ENCODE data around the gene CFAP206.

The CFAP206 gene

DNA sequence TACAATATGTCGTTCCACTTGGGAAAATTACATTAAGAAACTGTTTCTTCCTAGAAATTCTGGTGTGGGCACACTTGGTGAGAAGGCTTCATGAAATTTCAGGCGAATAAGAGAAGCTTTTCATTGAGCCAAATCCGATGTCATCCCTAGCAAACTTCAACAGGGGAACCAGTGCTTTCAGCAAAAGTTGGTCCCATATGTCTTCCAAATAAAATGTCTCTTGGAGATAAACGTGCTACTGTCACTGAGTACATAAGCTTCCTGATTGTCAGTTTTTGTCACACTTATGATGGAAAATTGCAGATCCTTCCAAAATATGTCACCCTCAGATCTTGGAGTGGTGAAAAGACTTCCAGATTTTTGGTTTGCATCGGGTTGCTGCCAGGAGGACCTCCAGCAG, 33.9 kb downstream of the CFAP206 start:
- TF ChIP-seq CEBPB (IDR thresholded peaks at IDR 0.05) (no peak), NFIC (IDR thresholded peaks at IDR 0.05) (no peak), ZBTB7A (IDR thresholded peaks at IDR 0.05; ENCODE audit: low read depth) (no peak), TEAD4 (IDR thresholded peaks at IDR 0.05) (no peak), EGR1 (IDR thresholded peaks at IDR 0.05) (no peak), YY1 (IDR thresholded peaks at IDR 0.05; ENCODE audit: low read depth) (no peak), FOXM1 (IDR thresholded peaks at IDR 0.05; ENCODE audit: borderline replicate concordance, low read depth) (no peak), EP300 (IDR thresholded peaks at IDR 0.05; ENCODE audit: borderline replicate concordance) (no peak), TAF1 (IDR thresholded peaks at IDR 0.05; ENCODE audit: low read depth) (no peak), CREB1 (IDR thresholded peaks at IDR 0.05; ENCODE audit: low read depth) (no peak), RAD21 (IDR thresholded peaks at IDR 0.05; ENCODE audit: low read depth) (no peak), MAX (IDR thresholded peaks at IDR 0.05) (no peak), TCF12 (IDR thresholded peaks at IDR 0.05; ENCODE audit: low read depth) (no peak)
- TF ChIP-seq, protein P1, sequence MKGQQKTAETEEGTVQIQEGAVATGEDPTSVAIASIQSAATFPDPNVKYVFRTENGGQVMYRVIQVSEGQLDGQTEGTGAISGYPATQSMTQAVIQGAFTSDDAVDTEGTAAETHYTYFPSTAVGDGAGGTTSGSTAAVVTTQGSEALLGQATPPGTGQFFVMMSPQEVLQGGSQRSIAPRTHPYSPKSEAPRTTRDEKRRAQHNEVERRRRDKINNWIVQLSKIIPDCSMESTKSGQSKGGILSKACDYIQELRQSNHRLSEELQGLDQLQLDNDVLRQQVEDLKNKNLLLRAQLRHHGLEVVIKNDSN (IDR thresholded peaks at IDR 0.05), result no peak
- TF ChIP-seq, protein P2, sequence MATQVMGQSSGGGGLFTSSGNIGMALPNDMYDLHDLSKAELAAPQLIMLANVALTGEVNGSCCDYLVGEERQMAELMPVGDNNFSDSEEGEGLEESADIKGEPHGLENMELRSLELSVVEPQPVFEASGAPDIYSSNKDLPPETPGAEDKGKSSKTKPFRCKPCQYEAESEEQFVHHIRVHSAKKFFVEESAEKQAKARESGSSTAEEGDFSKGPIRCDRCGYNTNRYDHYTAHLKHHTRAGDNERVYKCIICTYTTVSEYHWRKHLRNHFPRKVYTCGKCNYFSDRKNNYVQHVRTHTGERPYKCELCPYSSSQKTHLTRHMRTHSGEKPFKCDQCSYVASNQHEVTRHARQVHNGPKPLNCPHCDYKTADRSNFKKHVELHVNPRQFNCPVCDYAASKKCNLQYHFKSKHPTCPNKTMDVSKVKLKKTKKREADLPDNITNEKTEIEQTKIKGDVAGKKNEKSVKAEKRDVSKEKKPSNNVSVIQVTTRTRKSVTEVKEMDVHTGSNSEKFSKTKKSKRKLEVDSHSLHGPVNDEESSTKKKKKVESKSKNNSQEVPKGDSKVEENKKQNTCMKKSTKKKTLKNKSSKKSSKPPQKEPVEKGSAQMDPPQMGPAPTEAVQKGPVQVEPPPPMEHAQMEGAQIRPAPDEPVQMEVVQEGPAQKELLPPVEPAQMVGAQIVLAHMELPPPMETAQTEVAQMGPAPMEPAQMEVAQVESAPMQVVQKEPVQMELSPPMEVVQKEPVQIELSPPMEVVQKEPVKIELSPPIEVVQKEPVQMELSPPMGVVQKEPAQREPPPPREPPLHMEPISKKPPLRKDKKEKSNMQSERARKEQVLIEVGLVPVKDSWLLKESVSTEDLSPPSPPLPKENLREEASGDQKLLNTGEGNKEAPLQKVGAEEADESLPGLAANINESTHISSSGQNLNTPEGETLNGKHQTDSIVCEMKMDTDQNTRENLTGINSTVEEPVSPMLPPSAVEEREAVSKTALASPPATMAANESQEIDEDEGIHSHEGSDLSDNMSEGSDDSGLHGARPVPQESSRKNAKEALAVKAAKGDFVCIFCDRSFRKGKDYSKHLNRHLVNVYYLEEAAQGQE (IDR thresholded peaks at IDR 0.05; ENCODE audit: low read depth), result no peak

GRCh38 chr6:87444362-87444761, 36.6 kb downstream of the CFAP206 start:
- TF ChIP-seq TEAD4 (IDR thresholded peaks at IDR 0.05) (peak; percentile 76), TCF12 (IDR thresholded peaks at IDR 0.05; ENCODE audit: low read depth) (no peak)

- TF ChIP-seq, protein P2 (IDR thresholded peaks at IDR 0.05; ENCODE audit: low read depth), result no peak
- TF ChIP-seq ZBTB7A (IDR thresholded peaks at IDR 0.05; ENCODE audit: low read depth), result no peak
- no peak for TF ChIP-seq TAF1 (IDR thresholded peaks at IDR 0.05; ENCODE audit: low read depth)
- TF ChIP-seq NFIC (IDR thresholded peaks at IDR 0.05), result no peak
These were observed 57.3 kb downstream of the CFAP206 start for GRCh38 chr6:87465051-87465450.

DNA sequence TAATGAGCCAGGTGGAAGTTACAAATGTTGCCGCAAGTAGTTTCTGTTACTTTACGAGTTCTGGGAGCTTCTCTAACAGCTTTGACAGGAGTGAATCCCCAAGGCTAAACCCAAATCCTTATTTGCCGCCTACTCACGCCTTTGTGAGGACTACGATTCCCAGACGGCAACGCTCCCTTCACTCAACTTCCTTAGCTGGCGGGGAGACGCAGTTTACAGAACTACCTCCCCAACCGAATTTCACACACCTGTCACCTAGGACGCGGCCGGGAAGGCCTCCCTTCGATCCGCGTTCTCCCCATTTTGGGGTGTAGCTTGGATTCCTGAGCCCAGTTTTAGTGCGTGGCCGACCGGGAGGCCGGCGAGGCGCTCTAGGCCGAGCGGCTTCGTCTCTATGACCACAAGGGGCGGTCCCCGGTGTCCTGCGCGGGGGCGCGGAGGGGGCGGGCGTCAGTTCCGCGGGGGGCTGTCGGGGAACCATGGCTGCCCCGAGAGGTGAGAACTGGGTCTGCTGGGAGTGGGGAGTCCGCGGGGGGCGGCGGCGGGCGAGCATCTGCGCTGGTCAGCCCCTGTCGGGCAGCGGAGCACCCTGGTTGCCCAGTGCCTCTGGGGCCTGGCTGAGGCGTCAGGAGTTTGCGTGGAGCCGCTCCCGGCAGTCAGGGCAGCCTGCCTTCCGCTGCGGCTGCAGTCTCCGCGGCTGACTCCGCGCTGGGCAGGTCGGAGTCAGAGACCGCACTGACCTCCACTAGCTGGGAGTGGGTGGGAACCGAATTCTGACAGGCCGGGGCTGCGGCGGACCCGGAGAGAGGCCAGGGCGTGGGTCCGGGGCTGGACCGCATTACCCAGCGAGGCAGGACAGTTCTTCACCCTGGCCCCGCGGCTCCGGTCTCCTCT, 65.0 kb downstream of the CFAP206 start, which contains the start of gene SLC35A1:
SLC35A1 (plus strand) TSS at position 450 of the 894 bp plus-strand sequence; CDS start at position 480, 30 bp downstream.
- TF ChIP-seq TEAD4 (IDR thresholded peaks at IDR 0.05) (no peak), TAF1 (IDR thresholded peaks at IDR 0.05; ENCODE audit: low read depth) (peak; percentile 73), TCF12 (IDR thresholded peaks at IDR 0.05; ENCODE audit: low read depth) (0 out of 2 replicates have a peak, but pooled peaks have one; percentile 24), RAD21 (IDR thresholded peaks at IDR 0.05; ENCODE audit: low read depth) (no peak), YY1 (IDR thresholded peaks at IDR 0.05; ENCODE audit: low read depth) (peak; percentile 82), MAX (IDR thresholded peaks at IDR 0.05) (peak; percentile 28; the same call in 1 of the 2 replicates), FOXM1 (IDR thresholded peaks at IDR 0.05; ENCODE audit: borderline replicate concordance, low read depth) (no peak), CREB1 (IDR thresholded peaks at IDR 0.05; ENCODE audit: low read depth) (no peak), EP300 (IDR thresholded peaks at IDR 0.05; ENCODE audit: borderline replicate concordance) (no peak), NFIC (IDR thresholded peaks at IDR 0.05) (no peak), CEBPB (IDR thresholded peaks at IDR 0.05) (no peak), ZBTB7A (IDR thresholded peaks at IDR 0.05; ENCODE audit: low read depth) (no peak), EGR1 (IDR thresholded peaks at IDR 0.05) (peak; percentile 70)
- TF ChIP-seq, protein P1 (IDR thresholded peaks at IDR 0.05), result no peak
- TF ChIP-seq, protein P2 (IDR thresholded peaks at IDR 0.05; ENCODE audit: low read depth), result no peak

Measured in Ishikawa (cell line).